ENCODE results near the gene LTBP4. TPM values are rescaled to one million over a fixed set of nuclear protein-coding genes. Genes with fewer than 3 reads are reported as not detected.
A peak's percentile ranks its signal among the peaks of the same experiment; 100 is the strongest.

LTBP4 gene
- total and polyA plus RNA-seq, 2 experiments from 2014 or later: 50.2 to 163 TPM

DNA sequence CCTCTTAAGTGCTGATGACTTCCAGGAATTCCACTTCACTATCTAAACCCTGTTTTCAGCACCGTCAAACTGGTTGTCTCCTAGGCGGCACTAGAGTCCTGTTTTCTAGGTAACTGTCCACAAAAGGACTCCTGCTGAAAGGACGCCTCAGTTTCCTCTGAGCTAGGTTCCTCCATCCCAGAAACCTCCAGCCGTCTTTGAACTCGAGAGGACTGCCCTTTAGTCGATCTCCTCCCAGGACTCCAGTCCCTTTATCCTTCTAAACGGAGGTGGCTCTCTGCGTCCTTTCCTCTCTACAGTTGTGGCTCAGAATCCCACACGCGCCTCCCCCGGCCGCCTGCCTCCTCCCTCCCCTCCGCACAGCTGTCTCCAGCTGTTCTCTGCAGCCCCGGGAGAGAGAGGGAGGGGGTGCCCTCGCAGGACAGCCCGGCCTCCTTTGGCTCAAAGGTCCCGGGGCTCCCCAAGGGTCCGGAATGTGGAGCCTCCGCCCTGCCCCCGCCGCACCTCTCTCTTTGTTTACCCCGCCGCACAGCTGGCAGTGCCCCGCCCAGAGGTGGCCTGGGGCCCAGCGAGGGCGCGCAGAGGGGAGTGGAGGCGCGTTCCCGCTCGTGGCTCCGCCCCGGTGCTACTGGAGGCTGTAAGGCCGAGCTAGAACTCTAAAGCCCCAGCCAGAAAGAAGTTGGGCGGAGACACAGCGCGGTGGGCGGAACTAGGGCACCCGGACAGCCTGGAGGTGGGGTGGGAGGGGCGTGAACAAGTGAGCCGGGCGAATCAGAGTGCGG is 2.4 kb downstream of the LTBP4 start:
- Histone ChIP-seq H3K9me2 (replicated peaks; ENCODE audit: insufficient read depth) (no peaks in the 10 kb centered on the region), H4K20me1 (ENCODE audit: insufficient read depth, poor library complexity, severe bottlenecking) (no peaks in the 10 kb centered on the region), H3K4me2 (peak overlapping the region; percentile 94), H3K27ac (peak overlapping the region; percentile 86), H3K4me3 (no peak overlapping the region), H3K27me3 (peaks cover 22% of the 10 kb centered on the region), H3K79me2 (no peaks in the 10 kb centered on the region), H3K36me3 (replicated peaks; ENCODE audit: insufficient read depth, low read depth) (no peaks in the 10 kb centered on the region), H2AFZ (no peak overlapping the region), H3K9me3 (ENCODE audit: low read depth) (no peaks in the 10 kb centered on the region), H3K4me1 (ENCODE audit: insufficient read depth) (peaks cover 47% of the 10 kb centered on the region)
- TF ChIP-seq EZH2 (IDR thresholded peaks at IDR 0.05; ENCODE audit: borderline replicate concordance): no peak
- 1% methylated on average over 36 of the region's 43 CpGs for WGBS (ENCODE audit: low lambda C conversion rate, missing lambda C conversion rate)
- peak; percentile 99 for DNase-seq (ENCODE audit: low spot score)

DNA sequence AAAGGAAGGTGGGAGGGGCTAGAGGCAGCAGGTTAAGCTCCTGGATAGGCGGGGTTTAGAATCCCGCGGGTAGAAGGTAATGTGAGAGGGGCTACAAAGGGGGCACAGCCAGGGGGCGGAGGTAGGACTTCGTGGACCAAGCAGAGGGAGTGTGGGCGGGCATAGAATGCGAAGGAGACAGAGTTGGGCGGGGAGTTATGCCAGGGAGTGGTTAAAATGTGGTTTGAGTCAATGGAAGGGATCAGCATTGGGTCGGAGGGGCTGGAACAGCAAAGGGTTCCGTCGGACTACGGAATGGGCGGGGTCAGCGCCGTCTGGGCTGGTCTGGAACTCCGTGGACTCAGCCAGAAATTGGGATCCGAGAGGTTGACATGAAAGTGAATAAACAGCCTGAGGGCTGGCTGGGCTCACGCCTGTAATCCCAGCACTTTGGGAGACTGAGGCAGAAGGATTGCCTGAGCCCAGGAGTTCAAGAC is 3.0 kb downstream of the LTBP4 start:
- H3K36me3 ChIP-seq (replicated peaks; ENCODE audit: insufficient read depth, low read depth): no peaks in the 10 kb centered on the region
- H3K27ac ChIP-seq: peak overlapping the region; percentile 76
- H3K9me3 ChIP-seq (ENCODE audit: low read depth): no peaks in the 10 kb centered on the region
- H3K4me3 ChIP-seq: no peak overlapping the region
- no peaks in the 10 kb centered on the region for H3K79me2 ChIP-seq
- peak overlapping the region; percentile 94 for H3K4me2 ChIP-seq
- H2AFZ ChIP-seq: no peak overlapping the region
- TF ChIP-seq EZH2 (IDR thresholded peaks at IDR 0.05; ENCODE audit: borderline replicate concordance): no peak
- TF ChIP-seq EZH2phosphoT487 (IDR thresholded peaks at IDR 0.05; ENCODE audit: low read depth, severe bottlenecking, unreplicated experiment): no peak
- TF ChIP-seq, protein P1, sequence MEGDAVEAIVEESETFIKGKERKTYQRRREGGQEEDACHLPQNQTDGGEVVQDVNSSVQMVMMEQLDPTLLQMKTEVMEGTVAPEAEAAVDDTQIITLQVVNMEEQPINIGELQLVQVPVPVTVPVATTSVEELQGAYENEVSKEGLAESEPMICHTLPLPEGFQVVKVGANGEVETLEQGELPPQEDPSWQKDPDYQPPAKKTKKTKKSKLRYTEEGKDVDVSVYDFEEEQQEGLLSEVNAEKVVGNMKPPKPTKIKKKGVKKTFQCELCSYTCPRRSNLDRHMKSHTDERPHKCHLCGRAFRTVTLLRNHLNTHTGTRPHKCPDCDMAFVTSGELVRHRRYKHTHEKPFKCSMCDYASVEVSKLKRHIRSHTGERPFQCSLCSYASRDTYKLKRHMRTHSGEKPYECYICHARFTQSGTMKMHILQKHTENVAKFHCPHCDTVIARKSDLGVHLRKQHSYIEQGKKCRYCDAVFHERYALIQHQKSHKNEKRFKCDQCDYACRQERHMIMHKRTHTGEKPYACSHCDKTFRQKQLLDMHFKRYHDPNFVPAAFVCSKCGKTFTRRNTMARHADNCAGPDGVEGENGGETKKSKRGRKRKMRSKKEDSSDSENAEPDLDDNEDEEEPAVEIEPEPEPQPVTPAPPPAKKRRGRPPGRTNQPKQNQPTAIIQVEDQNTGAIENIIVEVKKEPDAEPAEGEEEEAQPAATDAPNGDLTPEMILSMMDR (IDR thresholded peaks at IDR 0.05; ENCODE audit: poor library complexity): no peak
- peaks cover 18% of the 10 kb centered on the region for H3K27me3 ChIP-seq
- DNase-seq (ENCODE audit: low spot score): no peak
- H4K20me1 ChIP-seq (ENCODE audit: insufficient read depth, poor library complexity, severe bottlenecking): no peaks in the 10 kb centered on the region
- peaks cover 47% of the 10 kb centered on the region for H3K4me1 ChIP-seq (ENCODE audit: insufficient read depth)
- no peaks in the 10 kb centered on the region for H3K9me2 ChIP-seq (replicated peaks; ENCODE audit: insufficient read depth)
- 9% methylated on average over 18 of the region's 18 CpGs for WGBS (ENCODE audit: low lambda C conversion rate, missing lambda C conversion rate)

DNA sequence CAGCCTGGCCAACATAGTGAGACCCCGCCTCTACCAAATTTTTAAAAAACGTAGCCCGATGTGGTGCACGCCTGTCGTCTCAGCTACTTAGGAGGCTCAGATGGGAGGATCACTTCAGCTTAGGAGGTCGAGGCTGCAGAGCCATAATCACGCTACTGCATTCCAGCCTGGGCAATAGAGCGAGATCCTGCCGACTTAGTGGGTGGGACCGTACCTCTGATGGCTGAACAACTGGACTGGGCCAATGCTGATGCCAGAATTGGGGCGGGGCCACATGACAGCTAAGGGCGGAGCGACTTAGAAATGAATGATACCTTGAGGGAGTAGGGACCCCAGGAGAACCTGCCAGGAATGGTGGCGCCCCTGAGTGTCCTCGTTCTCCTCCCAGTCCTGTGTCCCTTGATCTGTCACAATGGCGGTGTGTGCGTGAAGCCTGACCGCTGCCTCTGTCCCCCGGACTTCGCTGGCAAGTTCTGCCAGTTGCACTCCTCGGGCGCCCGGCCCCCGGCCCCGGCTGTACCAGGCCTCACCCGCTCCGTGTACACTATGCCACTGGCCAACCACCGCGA is 3.6 kb downstream of the LTBP4 start:
- TF ChIP-seq EZH2phosphoT487 (IDR thresholded peaks at IDR 0.05; ENCODE audit: low read depth, severe bottlenecking, unreplicated experiment): no peak
- DNase-seq (ENCODE audit: low spot score): peak; percentile 47
- Histone ChIP-seq H3K27ac (peak overlapping the region; percentile 76), H2AFZ (peak overlapping the region; percentile 22), H3K4me1 (ENCODE audit: insufficient read depth) (peaks cover 52% of the 10 kb centered on the region), H3K79me2 (no peaks in the 10 kb centered on the region), H3K4me2 (peak overlapping the region; percentile 94), H3K4me3 (no peak overlapping the region), H3K27me3 (peaks cover 12% of the 10 kb centered on the region), H4K20me1 (ENCODE audit: insufficient read depth, poor library complexity, severe bottlenecking) (no peaks in the 10 kb centered on the region), H3K9me3 (ENCODE audit: low read depth) (no peaks in the 10 kb centered on the region), H3K36me3 (replicated peaks; ENCODE audit: insufficient read depth, low read depth) (no peaks in the 10 kb centered on the region), H3K9me2 (replicated peaks; ENCODE audit: insufficient read depth) (no peaks in the 10 kb centered on the region)
- WGBS (ENCODE audit: low lambda C conversion rate, missing lambda C conversion rate): 41% methylated on average over 26 of the region's 29 CpGs

DNA sequence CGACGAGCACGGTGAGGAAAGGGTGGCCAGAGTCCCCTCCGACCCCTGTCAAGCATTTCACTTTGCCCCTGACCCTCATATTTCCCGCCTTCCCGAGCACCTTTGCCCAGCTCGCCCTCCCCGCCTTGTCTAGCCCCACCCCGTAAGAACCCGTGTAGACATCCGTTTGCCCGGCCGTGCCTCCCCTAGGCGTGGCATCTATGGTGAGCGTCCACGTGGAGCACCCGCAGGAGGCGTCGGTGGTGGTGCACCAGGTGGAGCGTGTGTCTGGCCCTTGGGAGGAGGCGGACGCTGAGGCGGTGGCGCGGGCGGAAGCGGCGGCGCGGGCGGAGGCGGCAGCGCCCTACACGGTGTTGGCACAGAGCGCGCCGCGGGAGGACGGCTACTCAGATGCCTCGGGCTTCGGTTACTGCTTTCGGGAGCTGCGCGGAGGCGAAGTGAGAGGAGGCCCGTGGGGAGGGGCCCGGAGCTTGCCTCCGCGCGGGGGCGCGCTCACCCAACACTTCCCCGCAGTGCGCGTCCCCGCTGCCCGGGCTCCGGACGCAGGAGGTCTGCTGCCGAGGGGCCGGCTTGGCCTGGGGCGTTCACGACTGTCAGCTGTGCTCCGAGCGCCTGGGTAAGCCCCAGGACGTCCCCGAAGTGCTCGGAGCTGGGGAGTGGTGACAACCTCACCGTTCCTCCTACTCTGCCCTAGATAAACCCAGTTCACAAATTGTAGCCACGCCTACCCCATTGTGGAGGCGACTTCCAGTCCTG is 4.2 kb downstream of the LTBP4 start:
- H3K4me1 ChIP-seq (ENCODE audit: insufficient read depth): peaks cover 54% of the 10 kb centered on the region
- no peaks in the 10 kb centered on the region for H3K9me3 ChIP-seq (ENCODE audit: low read depth)
- no peaks in the 10 kb centered on the region for H3K79me2 ChIP-seq
- H3K4me3 ChIP-seq: peak overlapping the region; percentile 18
- no peak for TF ChIP-seq EZH2phosphoT487 (IDR thresholded peaks at IDR 0.05; ENCODE audit: low read depth, severe bottlenecking, unreplicated experiment)
- TF ChIP-seq, protein P1 (IDR thresholded peaks at IDR 0.05; ENCODE audit: poor library complexity): peak; percentile 41
- H2AFZ ChIP-seq: peak overlapping the region; percentile 22
- H3K9me2 ChIP-seq (replicated peaks; ENCODE audit: insufficient read depth): no peaks in the 10 kb centered on the region
- peak overlapping the region; percentile 94 for H3K4me2 ChIP-seq
- peaks cover 6% of the 10 kb centered on the region for H3K27me3 ChIP-seq
- peak; percentile 84 for DNase-seq (ENCODE audit: low spot score)
- H4K20me1 ChIP-seq (ENCODE audit: insufficient read depth, poor library complexity, severe bottlenecking): no peaks in the 10 kb centered on the region
- peak overlapping the region; percentile 76 for H3K27ac ChIP-seq
- WGBS (ENCODE audit: low lambda C conversion rate, missing lambda C conversion rate): 3% methylated on average over 61 of the region's 71 CpGs
- no peaks in the 10 kb centered on the region for H3K36me3 ChIP-seq (replicated peaks; ENCODE audit: insufficient read depth, low read depth)

Data from hepatocyte (in vitro differentiated cells).